Measurements from ENCODE around the gene C2CD4A.

- no peak for TF ChIP-seq POLR2A (IDR thresholded peaks at IDR 0.05)
- TF ChIP-seq, protein P1, sequence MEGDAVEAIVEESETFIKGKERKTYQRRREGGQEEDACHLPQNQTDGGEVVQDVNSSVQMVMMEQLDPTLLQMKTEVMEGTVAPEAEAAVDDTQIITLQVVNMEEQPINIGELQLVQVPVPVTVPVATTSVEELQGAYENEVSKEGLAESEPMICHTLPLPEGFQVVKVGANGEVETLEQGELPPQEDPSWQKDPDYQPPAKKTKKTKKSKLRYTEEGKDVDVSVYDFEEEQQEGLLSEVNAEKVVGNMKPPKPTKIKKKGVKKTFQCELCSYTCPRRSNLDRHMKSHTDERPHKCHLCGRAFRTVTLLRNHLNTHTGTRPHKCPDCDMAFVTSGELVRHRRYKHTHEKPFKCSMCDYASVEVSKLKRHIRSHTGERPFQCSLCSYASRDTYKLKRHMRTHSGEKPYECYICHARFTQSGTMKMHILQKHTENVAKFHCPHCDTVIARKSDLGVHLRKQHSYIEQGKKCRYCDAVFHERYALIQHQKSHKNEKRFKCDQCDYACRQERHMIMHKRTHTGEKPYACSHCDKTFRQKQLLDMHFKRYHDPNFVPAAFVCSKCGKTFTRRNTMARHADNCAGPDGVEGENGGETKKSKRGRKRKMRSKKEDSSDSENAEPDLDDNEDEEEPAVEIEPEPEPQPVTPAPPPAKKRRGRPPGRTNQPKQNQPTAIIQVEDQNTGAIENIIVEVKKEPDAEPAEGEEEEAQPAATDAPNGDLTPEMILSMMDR (IDR thresholded peaks at IDR 0.05), result peak in 1 of 4 experiments; percentile 16
- TF ChIP-seq EP300 (IDR thresholded peaks at IDR 0.05), result no peak
- TF ChIP-seq POLR2AphosphoS5 (IDR thresholded peaks at IDR 0.05), result no peak
Observed at GRCh38 chr15:62066663-62067447, at the start of gene C2CD4A.

Data from gastroesophageal sphincter (tissue), 3 donors.